Measurements from ENCODE around the gene ANXA3. TPM values are rescaled to one million over a fixed set of nuclear protein-coding genes. Genes with fewer than 3 reads are reported as not detected.
"Not testable (repeated sequence)": the region's sequence is repeated elsewhere in the genome, so short reads cannot be mapped to it uniquely, and the experiment has no call there.

The ANXA3 gene
- polyA plus RNA-seq, 3 donors = 33.3 to 62.7 (median 53.1) TPM

DNA sequence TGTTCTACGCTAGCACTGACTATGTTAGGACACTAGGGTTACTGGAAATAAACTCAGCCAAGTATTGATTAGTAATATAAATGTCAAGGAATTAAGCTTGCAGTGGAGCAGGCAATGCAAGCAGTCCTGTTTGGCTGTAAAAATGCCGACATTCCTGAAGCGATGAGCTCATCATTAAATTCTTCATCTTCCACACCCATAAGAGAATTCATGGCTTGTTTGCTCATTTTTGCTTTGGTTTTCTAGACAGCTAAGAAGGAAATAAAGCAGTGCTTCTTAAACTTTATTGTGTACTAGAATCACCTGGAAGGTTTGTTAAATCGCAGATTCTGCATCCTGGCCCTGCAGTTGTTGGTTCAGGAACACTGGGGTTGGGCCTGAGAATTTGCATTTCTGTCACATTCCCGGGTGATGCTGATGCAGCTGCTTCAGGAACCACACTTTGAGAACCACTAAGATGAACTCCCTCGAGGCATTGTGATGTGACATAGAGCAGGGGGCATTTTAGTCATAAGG is 17.8 kb downstream of the ANXA3 start:
- DNase-seq (ENCODE audit: low read depth in 3 of 3, low spot score in 2 of 3) = no peak

DNA sequence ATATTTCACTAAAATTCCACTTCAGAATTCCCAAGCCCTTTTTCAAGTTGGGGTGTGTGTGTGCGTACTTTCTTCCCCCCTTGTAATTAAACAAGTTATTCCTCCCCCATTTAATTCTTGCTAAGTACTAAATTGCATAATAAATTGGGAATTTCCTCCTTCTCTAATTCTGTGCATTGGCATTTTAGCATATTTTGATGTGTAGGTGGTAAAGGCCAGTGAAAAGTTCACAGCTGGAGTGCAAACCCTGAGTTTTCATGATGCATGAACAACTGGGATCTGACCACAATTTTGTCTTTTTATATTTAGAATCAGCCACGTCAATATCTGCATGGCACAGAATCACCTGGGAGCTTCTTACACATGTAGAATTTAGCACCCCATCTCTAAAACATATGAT is 18.5 kb downstream of the ANXA3 start:
- DNase-seq (ENCODE audit: low read depth in 3 of 3, low spot score in 2 of 3) = no peak

DNA sequence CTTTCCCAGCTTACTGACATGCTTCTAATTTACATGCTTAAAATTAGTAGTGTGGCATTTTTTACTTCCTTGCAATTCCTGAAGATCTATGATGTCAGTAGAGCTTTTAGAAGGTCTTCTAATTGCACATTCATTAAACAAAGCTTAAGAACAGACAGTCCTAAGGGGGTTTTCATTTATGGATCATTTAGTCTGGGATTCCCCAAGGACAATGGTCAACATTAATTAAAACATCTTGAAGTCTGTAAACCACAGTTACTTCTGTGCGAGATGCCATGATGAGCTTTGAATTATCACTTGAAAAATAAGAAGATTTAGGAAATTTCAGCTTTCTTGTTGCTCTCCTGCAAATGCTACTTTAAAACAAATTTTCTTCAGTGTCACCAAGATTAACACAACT is 20.2 kb downstream of the ANXA3 start:
- DNase-seq (ENCODE audit: low read depth in 3 of 3, low spot score in 2 of 3) = no peak

DNA sequence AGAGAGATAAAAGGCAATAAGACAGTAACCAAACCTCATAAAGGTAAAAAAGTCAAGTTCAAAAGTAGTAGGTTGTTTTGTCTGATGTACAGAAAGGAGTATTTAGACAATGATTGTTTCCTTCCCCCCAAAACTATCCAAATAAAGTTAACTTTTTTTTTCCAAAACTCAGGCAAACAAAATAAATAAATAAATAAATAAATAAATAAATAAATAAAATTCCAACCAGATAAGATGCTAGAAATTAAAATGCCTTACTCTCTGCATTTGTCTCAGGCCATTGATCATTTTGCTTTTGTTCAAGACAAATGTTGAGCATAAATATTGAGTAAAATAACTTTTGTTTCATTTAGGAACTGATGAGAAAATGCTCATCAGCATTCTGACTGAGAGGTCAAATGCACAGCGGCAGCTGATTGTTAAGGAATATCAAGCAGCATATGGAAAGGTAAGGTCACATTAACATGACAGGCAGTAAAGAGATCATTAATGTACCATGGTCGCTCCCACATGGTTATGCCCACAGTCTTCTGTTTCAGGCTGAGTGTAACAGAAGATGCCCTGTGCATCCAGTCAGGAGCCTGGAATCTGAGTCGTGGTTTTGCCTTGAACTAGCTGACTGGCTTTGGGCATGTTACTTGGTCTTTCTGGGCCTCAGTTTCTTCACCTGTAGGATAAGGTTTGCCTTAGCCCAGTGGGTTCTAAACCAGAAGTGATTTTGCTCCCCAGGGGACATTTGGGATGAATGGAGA is 27.3 kb downstream of the ANXA3 start:
- DNase-seq (ENCODE audit: low read depth in 3 of 3, low spot score in 2 of 3) = no peak

GRCh38 chr4:78581618-78582017 is 30.0 kb downstream of the ANXA3 start:
- no peak for DNase-seq (ENCODE audit: low read depth in 3 of 3, low spot score in 2 of 3)

DNA sequence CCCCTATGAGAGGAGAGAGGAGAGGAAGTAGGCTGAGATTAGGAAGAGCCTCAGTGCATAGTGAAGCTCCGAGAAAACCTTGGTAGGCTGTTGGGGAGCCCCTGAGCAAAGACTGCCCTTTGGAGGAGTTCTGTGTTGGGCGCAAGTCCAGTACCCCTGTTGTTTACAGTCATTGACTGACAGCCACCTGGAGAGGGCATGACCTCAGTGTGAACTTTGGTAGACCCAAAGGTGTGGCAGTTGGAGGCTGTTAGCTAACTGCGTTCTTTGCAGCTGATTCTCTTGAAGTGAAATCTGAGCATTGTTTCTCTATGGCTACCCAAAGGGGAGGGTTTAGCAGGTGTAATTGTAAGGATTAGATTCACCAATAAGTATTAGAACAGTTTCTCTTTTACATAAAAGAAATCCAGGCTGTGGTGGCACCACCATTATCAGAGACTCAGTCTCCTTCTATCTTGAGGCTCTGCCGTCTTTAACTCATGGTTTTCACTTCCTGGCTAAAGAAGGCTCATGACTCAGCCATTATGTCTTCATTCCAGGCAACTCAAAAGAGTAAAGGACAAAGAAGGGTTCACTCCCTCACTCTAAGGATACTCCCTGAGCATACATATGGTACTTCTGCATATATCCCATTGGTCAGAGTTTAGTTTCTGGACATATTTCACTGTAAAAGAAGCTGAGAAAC is 33.4 kb downstream of the ANXA3 start:
- no peak for DNase-seq (ENCODE audit: low read depth in 3 of 3, low spot score in 2 of 3)

DNA sequence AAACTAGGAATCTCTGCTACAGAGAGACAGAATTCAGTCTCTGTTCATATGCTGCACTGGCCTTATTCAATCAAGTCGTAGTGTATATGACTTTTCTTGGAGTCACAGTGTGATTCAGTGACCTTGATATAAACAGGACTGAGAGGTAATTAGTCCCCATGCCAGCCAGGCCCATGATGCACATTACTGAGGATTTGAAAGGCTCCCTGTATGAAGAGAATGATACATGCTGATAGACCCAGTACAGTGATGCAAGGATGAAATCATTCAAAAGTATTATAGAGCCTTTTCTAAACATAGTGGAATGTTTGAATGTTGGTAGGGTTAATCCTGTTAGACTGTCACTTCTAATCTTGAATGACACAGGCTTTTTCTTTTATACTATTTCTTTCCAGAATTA is 34.1 kb downstream of the ANXA3 start:
- DNase-seq (ENCODE audit: low read depth in 3 of 3, low spot score in 2 of 3) = no peak

GRCh38 chr4:78588894-78589545 is 37.5 kb downstream of the ANXA3 start:
- no peak for DNase-seq (ENCODE audit: low read depth in 3 of 3, low spot score in 2 of 3)

GRCh38 chr4:78591404-78591803 is 39.8 kb downstream of the ANXA3 start:
- no peak for DNase-seq (ENCODE audit: low read depth in 3 of 3, low spot score in 2 of 3)

- DNase-seq (ENCODE audit: low read depth in 3 of 3, low spot score in 2 of 3) = no peak
Observed at GRCh38 chr4:78592088-78592783, 40.7 kb downstream of the ANXA3 start.

DNA sequence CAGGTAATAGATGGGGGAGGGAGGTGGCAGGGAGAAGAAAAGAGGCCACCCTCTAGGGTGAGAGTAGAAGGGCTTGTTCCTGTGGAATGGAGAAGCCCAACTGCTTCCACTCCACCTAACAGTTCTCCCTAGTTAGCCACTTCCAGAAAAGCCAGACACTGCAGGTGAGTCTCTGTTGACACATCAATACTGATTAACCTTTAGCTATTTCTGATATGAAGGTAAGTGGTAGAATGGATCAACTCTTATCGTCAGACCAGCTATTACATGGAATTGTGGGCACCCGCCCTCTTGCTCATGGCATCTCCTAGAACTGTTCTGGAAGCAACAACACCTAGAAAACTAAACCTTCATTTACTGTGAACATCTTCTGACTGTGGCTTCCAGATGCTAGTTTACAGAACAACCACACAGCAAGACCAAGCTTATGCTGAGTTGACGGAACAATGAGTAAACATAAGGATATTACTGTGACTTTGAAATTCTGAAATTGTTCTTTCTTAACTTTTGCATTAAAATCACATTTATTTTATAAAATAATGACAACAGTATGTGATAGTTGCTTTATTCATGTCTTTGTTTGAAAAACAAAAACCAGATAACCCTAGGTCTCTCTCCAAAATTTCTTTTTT is 44.7 kb downstream of the ANXA3 start:
- DNase-seq (ENCODE audit: low read depth in 3 of 3, low spot score in 2 of 3) = no peak

DNA sequence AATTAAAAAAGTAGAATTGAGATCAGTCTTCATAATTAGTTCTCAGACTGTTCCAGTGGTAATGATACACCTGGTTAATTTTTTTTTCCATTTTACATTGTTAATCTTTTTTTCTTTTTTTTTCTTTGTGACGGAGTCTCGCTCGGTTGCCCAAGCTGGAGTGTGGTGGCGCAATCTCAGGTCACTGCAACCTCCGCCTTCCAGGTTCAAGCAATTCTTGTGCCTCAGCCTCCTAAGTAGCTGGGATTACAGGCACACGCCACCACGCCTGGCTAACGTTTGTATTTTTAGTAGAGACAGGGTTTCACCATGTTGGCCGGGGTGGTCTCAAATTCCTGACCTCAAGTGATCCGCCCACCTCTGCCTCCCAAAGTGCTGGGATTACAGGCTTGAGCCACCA is 46.9 kb downstream of the ANXA3 start:
- DNase-seq (ENCODE audit: low read depth in 3 of 3, low spot score in 2 of 3) = not testable (repeated sequence)

DNA sequence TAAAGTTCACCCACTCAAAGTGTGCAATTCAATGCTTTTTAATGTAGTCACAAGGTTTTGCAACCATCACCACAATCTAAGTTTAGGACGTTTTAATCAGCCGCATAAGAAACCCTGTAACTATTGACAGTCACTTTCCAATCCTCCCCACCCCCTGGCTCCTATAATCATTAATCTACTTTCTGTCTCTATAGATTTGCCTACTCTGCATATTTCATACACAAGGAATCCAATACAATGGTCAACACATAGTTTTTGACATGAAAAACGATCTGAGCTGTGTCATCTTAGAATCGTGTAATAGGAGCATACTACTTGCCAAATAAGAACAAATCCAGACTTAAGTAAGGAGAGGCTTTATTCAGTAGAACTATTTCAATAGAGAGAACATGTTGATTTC is 47.6 kb downstream of the ANXA3 start:
- DNase-seq (ENCODE audit: low read depth in 3 of 3, low spot score in 2 of 3) = no peak

- DNase-seq (ENCODE audit: low read depth in 3 of 3, low spot score in 2 of 3) = no peak
Observed at GRCh38 chr4:78599931-78600375, 48.4 kb downstream of the ANXA3 start.

GRCh38 chr4:78601013-78601412 is 49.4 kb downstream of the ANXA3 start:
- no peak for DNase-seq (ENCODE audit: low read depth in 3 of 3, low spot score in 2 of 3)

DNA sequence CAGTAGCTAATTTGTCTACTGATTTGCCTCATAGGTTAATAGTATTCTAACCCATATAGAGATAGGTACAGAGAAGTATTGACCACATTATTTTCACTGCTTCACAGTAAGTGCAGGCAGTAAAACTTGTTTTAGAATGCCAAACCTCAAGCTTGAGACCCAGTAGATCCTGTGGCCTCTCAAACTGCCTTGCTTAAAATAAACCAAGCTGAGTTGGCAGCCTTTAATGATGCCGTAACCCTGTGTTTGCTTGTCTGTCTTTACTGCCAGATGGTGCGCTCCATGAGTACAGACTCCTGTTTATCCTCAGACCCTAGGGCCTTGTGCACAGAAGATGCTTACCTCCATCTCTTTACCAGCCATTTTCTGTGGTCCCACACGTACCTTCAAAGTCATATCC is 50.8 kb downstream of the ANXA3 start:
- no peak for DNase-seq (ENCODE audit: low read depth in 3 of 3, low spot score in 2 of 3)

- DNase-seq (ENCODE audit: low read depth in 3 of 3, low spot score in 2 of 3) = no peak
Observed at GRCh38 chr4:78603384-78603783, 51.8 kb downstream of the ANXA3 start.

DNA sequence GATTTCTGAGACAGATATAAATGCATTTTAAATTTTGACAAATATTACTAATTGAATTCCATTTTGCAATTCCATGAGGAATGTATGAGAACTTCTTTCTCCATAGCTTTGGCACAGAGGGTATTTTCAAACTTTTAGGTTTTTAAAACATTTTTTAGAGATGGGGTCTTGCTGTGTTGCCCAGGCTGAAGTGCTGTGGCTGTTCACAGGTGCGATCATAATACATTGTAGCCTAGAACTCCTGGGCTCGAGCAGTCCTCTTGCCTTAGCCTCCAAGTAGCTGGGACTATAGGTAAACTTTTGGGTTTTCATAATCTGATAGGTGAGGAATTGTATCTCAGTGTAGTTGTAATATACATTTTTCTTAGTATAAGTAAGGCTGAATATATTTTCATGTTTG is 53.4 kb downstream of the ANXA3 start:
- no peak for DNase-seq (ENCODE audit: low read depth in 3 of 3, low spot score in 2 of 3)

- DNase-seq (ENCODE audit: low read depth in 3 of 3, low spot score in 2 of 3) = no peak
Observed at GRCh38 chr4:78606035-78606434, 54.5 kb downstream of the ANXA3 start.

DNA sequence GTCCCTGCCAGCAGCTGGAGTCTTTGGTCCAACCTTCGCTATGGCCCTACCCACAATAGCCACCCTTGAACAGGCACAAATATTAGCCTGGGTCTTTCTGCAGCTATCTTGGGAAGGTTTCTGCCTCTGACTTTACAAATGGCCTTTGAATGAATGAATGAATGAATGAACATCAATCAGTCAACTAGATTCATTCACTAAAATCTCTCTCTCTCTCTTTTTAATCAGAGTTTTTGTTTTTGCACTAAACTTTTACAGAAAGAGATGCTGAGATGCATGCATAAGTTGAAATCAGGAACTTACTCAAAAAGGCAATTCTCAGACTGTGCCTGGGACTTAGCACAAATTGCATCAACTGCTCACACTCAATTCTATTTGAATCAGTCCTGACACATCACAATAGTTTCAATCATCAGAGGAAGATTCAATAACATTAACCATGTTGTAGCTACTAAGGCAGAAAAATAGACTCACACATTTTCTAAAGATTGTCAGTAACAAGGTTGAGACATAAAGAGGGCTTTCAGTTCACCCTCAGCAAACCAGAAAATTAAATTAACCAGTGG is 55.0 kb downstream of the ANXA3 start:
- no peak for DNase-seq (ENCODE audit: low read depth in 3 of 3, low spot score in 2 of 3)
